DND-41 (cell line): ENCODE data around the gene METTL15.

Source experiments
- ATAC-seq: fragments of 200-7000 bp; cut with Tn5 transposase; 3 replicates; pipeline ENCODE4 v1.9.1; 2021; ENCODE audit warnings: low read depth; ENCODE audit not compliant: insufficient read depth
- DNase-seq: peaks from one replicate; pipeline ENCODE4 v3.0.0-alpha.2; 2020
- H2AFZ ChIP-seq: 2 replicates; pipeline ENCODE4 v1.6.0; 2012; ENCODE audit warnings: low read depth, low read length
- H3K27ac ChIP-seq: 2 replicates; pipeline ENCODE4 v1.5.1; 2012; ENCODE audit warnings: low read length, inconsistent platforms
- H3K27me3 ChIP-seq: fragments of 200-600 bp; sonication (generic); 2 replicates; pipeline ENCODE4 v1.6.0; 2012; ENCODE audit warnings: low read length, mild to moderate bottlenecking, inconsistent platforms; ENCODE audit not compliant: insufficient read depth, poor library complexity
- H3K36me3 ChIP-seq: 2 replicates; pipeline ENCODE4 v1.5.1; 2012; ENCODE audit warnings: low read length, inconsistent platforms; ENCODE audit not compliant: insufficient read depth
- H3K4me1 ChIP-seq: 2 replicates; pipeline ENCODE4 v1.5.1; 2012; ENCODE audit warnings: mild to moderate bottlenecking, low read length; ENCODE audit not compliant: insufficient read depth
- H3K4me2 ChIP-seq: 2 replicates; pipeline ENCODE4 v1.6.0; 2012; ENCODE audit warnings: mild to moderate bottlenecking, moderate library complexity, low read length, inconsistent platforms; ENCODE audit not compliant: insufficient read depth
- H3K4me3 ChIP-seq, 2 experiments: fragments of 200-600 bp in 1 of 2; shearing (Covaris generic) in 1 of 2; 2 replicates each; pipeline ENCODE4 v1.5.1; 2012 to 2016; ENCODE audit warnings: inconsistent platforms in 2 of 2, low read length in 2 of 2, mild to moderate bottlenecking in 2 of 2, low read depth in 1 of 2, moderate library complexity in 1 of 2
- H3K79me2 ChIP-seq: 2 replicates; pipeline ENCODE4 v1.6.0; 2012; ENCODE audit warnings: low read length, inconsistent platforms; ENCODE audit not compliant: insufficient read depth
- H3K9ac ChIP-seq: 2 replicates; pipeline ENCODE4 v1.6.0; 2012; ENCODE audit warnings: low read depth, mild to moderate bottlenecking, inconsistent platforms, low read length, moderate library complexity
- H3K9me3 ChIP-seq: 2 replicates; pipeline ENCODE4 v1.5.1; 2012; ENCODE audit warnings: low read length, moderate library complexity, mild to moderate bottlenecking, inconsistent platforms; ENCODE audit not compliant: insufficient read depth, severe bottlenecking
- H4K20me1 ChIP-seq: 2 replicates; pipeline ENCODE4 v1.6.0; 2012; ENCODE audit warnings: low read length; ENCODE audit not compliant: insufficient read depth
- CTCF ChIP-seq: IDR thresholded peaks from 2 replicates; pipeline ENCODE4 v1.5.1; 2012; ENCODE audit warnings: borderline replicate concordance, low read length, moderate library complexity, mild to moderate bottlenecking; ENCODE audit not compliant: poor library complexity, severe bottlenecking; ENCODE audit errors: extremely low read depth
- EZH2 ChIP-seq: IDR thresholded peaks from 3 replicates; pipeline ENCODE4 v1.6.1; 2012; ENCODE audit warnings: borderline replicate concordance, low read depth, mild to moderate bottlenecking, moderate library complexity, low read length, inconsistent platforms; ENCODE audit not compliant: severe bottlenecking

Gene METTL15

GRCh38 chr11:28346209-28346608, 238.0 kb downstream of the METTL15 start:
- ATAC-seq = no peak
- H3K4me2 ChIP-seq = no peak overlapping the region

GRCh38 chr11:28346721-28347120, 238.5 kb downstream of the METTL15 start:
- H3K36me3 ChIP-seq = no peaks in the 10 kb centered on the region
- ATAC-seq (peak; percentile 74), DNase-seq (no peak)
- no peaks in the 10 kb centered on the region for H3K27me3 ChIP-seq
- H2AFZ ChIP-seq = no peak overlapping the region
- no peak overlapping the region for H3K4me2 ChIP-seq
- no peak overlapping the region for H3K27ac ChIP-seq
- H3K79me2 ChIP-seq = no peaks in the 10 kb centered on the region
- no peak overlapping the region for H3K4me3 ChIP-seq
- H3K9me3 ChIP-seq = no peaks in the 10 kb centered on the region
- H3K9ac ChIP-seq = no peak overlapping the region
- H3K4me1 ChIP-seq = peaks cover 38% of the 10 kb centered on the region
- no peak for TF ChIP-seq EZH2
- TF ChIP-seq CTCF = no peak
- no peaks in the 10 kb centered on the region for H4K20me1 ChIP-seq

More at GRCh38 chr11:28346209-28346608, 238.0 kb downstream of the METTL15 start:
- H3K27ac ChIP-seq = no peak overlapping the region
- no peak overlapping the region for H3K4me3 ChIP-seq
- H3K9ac ChIP-seq = no peak overlapping the region
- H4K20me1 ChIP-seq = no peaks in the 10 kb centered on the region
- DNase-seq = no peak
- no peaks in the 10 kb centered on the region for H3K79me2 ChIP-seq
- no peaks in the 10 kb centered on the region for H3K27me3 ChIP-seq
- H3K4me1 ChIP-seq = peaks cover 40% of the 10 kb centered on the region
- H3K36me3 ChIP-seq = no peaks in the 10 kb centered on the region
- no peak overlapping the region for H2AFZ ChIP-seq
- no peaks in the 10 kb centered on the region for H3K9me3 ChIP-seq
- TF ChIP-seq EZH2 (no peak), CTCF (no peak)

- H3K4me3 ChIP-seq = no peak overlapping the region
- TF ChIP-seq EZH2 (no peak), CTCF (no peak)
Measured at GRCh38 chr11:28347371-28347770, 239.2 kb downstream of the METTL15 start.

GRCh38 chr11:28350216-28350615, 242.0 kb downstream of the METTL15 start:
- Histone ChIP-seq H3K4me3 (no peak overlapping the region), H3K27ac (no peak overlapping the region), H3K4me1 (peaks cover 13% of the 10 kb centered on the region), H3K9me3 (no peaks in the 10 kb centered on the region), H3K36me3 (no peaks in the 10 kb centered on the region), H4K20me1 (no peaks in the 10 kb centered on the region), H3K79me2 (no peaks in the 10 kb centered on the region), H3K4me2 (no peak overlapping the region), H2AFZ (no peak overlapping the region), H3K27me3 (no peaks in the 10 kb centered on the region), H3K9ac (no peak overlapping the region)
- TF ChIP-seq EZH2 (no peak), CTCF (no peak)
- no peak for DNase-seq
- ATAC-seq = no peak

More at GRCh38 chr11:28347371-28347770, 239.2 kb downstream of the METTL15 start:
- Histone ChIP-seq H3K36me3 (no peaks in the 10 kb centered on the region), H2AFZ (no peak overlapping the region), H3K9me3 (no peaks in the 10 kb centered on the region), H3K4me2 (no peak overlapping the region), H3K9ac (no peak overlapping the region), H3K27me3 (no peaks in the 10 kb centered on the region), H3K4me1 (peaks cover 33% of the 10 kb centered on the region), H3K79me2 (no peaks in the 10 kb centered on the region), H3K27ac (no peak overlapping the region), H4K20me1 (no peaks in the 10 kb centered on the region)
- DNase-seq = no peak
- ATAC-seq = no peak
